A549 (cell line): ENCODE data around the gene AUTS2. TPM values are rescaled to one million over a fixed set of nuclear protein-coding genes. Genes with fewer than 3 reads are reported as not detected.

Experiments
- ATAC-seq, 2 experiments: fragments of 200-7000 bp in 1 of 2; fragments of >200 bp in 1 of 2; cut with Nextera tagmentation in 1 of 2; cut with Tn5 transposase in 1 of 2; 3 replicates each; pipeline versions ENCODE4 v1.8.0 to v1.9.1; 2018 to 2020; ENCODE audit warnings: mild to moderate bottlenecking in 1 of 2, moderate library complexity in 1 of 2
- CTCF ChIA-PET: fragments of 300-600 bp; sonication (Branson Sonifier 250); formaldehyde crosslinking; extraction: SDS; loops from one replicate; lab custom pipeline; 2021; ENCODE audit warnings: antibody characterized with exemption, inconsistent platforms; lab: Yijun Ruan, JAX
- POLR2A ChIA-PET: fragments of 350-600 bp; formaldehyde crosslinking; extraction: SDS; loops from one replicate; lab custom pipeline; 2021; ENCODE audit warnings: antibody characterized with exemption, inconsistent platforms; lab: Yijun Ruan, JAX
- DNase-seq, 2 experiments: peaks; one replicate each; pipeline versions ENCODE4 v3.0.0 to v3.0.0-alpha.2; 2011 to 2016; ENCODE audit warnings: low read depth in 1 of 2, low spot score in 1 of 2
- FAIRE-seq: peaks from 2 replicates; lab custom pipeline; 2011; peaks lifted over from hg19 to GRCh38; lab: Jason Lieb, UNC
- H3K27ac ChIP-seq, 2 experiments: fragments of >200 bp; sonication (Bioruptor Twin); formaldehyde crosslinking; 3 replicates each; pipeline ENCODE4 v1.5.1; 2016 to 2017
- H3K4me1 ChIP-seq: fragments of >200 bp; sonication (Bioruptor Twin); formaldehyde crosslinking; 3 replicates; pipeline ENCODE4 v1.6.1; 2016
- H3K4me2 ChIP-seq: fragments of >200 bp; sonication (Bioruptor Twin); formaldehyde crosslinking; 3 replicates; pipeline ENCODE4 v1.6.1; 2016
- H3K4me3 ChIP-seq: fragments of >200 bp; sonication (Bioruptor Twin); formaldehyde crosslinking; 3 replicates; pipeline ENCODE4 v1.5.1; 2016
- H3K9me3 ChIP-seq: fragments of >200 bp; sonication (Bioruptor Twin); formaldehyde crosslinking; 3 replicates; pipeline ENCODE4 v1.6.1; 2016
- BCL3 ChIP-seq: fragments of >200 bp; sonication (Bioruptor Twin); formaldehyde crosslinking; IDR thresholded peaks from 3 replicates; pipeline ENCODE4 v1.6.1; 2016
- CBX8 ChIP-seq: fragments of 200-600 bp; sonication (generic); IDR thresholded peaks from 2 replicates; pipeline ENCODE4 v1.6.1; 2016
- CHD4 ChIP-seq: fragments of 200-600 bp; sonication (generic); IDR thresholded peaks from 2 replicates; pipeline ENCODE4 v1.6.1; 2016; ENCODE audit warnings: antibody characterized with exemption, mild to moderate bottlenecking, borderline replicate concordance
- E2F6 ChIP-seq: IDR thresholded peaks from 2 replicates; pipeline ENCODE4 v1.6.1; 2012; ENCODE audit warnings: low read depth, borderline replicate concordance
- ELK1 ChIP-seq: fragments of 150-350 bp; IDR thresholded peaks from 2 replicates; pipeline ENCODE4 v1.6.1; 2014; ENCODE audit warnings: low read depth, mild to moderate bottlenecking, low read length
- EP300 ChIP-seq, 2 experiments: fragments of >200 bp; sonication (Bioruptor Twin); formaldehyde crosslinking; IDR thresholded peaks; 2 replicates in 1 of 2; 3 replicates in 1 of 2; pipeline ENCODE4 v1.6.1; 2016 to 2017
- FOSB ChIP-seq: fragments of 250-450 bp; sonication (Bioruptor Pico); IDR thresholded peaks from 2 replicates; pipeline ENCODE4 v1.5.0; 2020; ENCODE audit warnings: mild to moderate bottlenecking, moderate library complexity
- FOSL2 ChIP-seq, 2 experiments: fragments of 450-650 bp in 1 of 2; fragments of >200 bp in 1 of 2; sonication (Bioruptor Twin) in 1 of 2; formaldehyde crosslinking; IDR thresholded peaks; 2 replicates each; pipeline versions ENCODE4 v1.5.0 to v1.6.1; 2016 to 2020; ENCODE audit warnings: mild to moderate bottlenecking in 1 of 2, moderate library complexity in 1 of 2
- GATA3 ChIP-seq: IDR thresholded peaks from 2 replicates; pipeline ENCODE4 v1.6.1; 2012; ENCODE audit warnings: borderline replicate concordance
- HES2 ChIP-seq: fragments of >200 bp; sonication (Bioruptor Twin); formaldehyde crosslinking; IDR thresholded peaks from 2 replicates; pipeline ENCODE4 v1.6.1; 2016
- HOXB13 ChIP-seq: fragments of 250-450 bp; sonication (Bioruptor Pico); IDR thresholded peaks from 2 replicates; pipeline ENCODE4 v1.5.0; 2020; ENCODE audit warnings: low read depth, mild to moderate bottlenecking, moderate library complexity
- HOXB5 ChIP-seq: fragments of 250-450 bp; sonication (Bioruptor Pico); IDR thresholded peaks from 2 replicates; pipeline ENCODE4 v1.5.0; 2020; ENCODE audit warnings: mild to moderate bottlenecking, moderate library complexity
- JUN ChIP-seq, 2 experiments: fragments of >200 bp; sonication (Bioruptor Twin); formaldehyde crosslinking; IDR thresholded peaks; 2 replicates in 1 of 2; 3 replicates in 1 of 2; pipeline ENCODE4 v1.6.1; 2016 to 2017
- JUNB ChIP-seq: fragments of >200 bp; sonication (Bioruptor Twin); formaldehyde crosslinking; IDR thresholded peaks from 2 replicates; pipeline ENCODE4 v1.6.1; 2016
- KDM1A ChIP-seq: fragments of 200-600 bp; sonication (generic); IDR thresholded peaks from 2 replicates; pipeline ENCODE4 v1.6.1; 2016; ENCODE audit warnings: low read depth, mild to moderate bottlenecking
- MAX ChIP-seq: IDR thresholded peaks from 2 replicates; pipeline ENCODE4 v1.6.1; 2012
- MAZ ChIP-seq: fragments of 150-350 bp; IDR thresholded peaks from 2 replicates; pipeline ENCODE4 v1.6.1; 2014; ENCODE audit warnings: antibody characterized with exemption, low read depth, low read length, borderline replicate concordance
- NPAS2 ChIP-seq: fragments of 250-450 bp; sonication (Bioruptor Pico); IDR thresholded peaks from 2 replicates; pipeline ENCODE4 v1.8.0; 2022; ENCODE audit warnings: mild to moderate bottlenecking, moderate library complexity, borderline replicate concordance
- PBX3 ChIP-seq: IDR thresholded peaks from 2 replicates; pipeline ENCODE4 v1.6.1; 2012
- PHF8 ChIP-seq: fragments of 200-600 bp; sonication (generic); IDR thresholded peaks from 2 replicates; pipeline ENCODE4 v1.6.1; 2016; ENCODE audit warnings: low read depth, mild to moderate bottlenecking, antibody characterized with exemption, moderate library complexity, borderline replicate concordance
- RAD21 ChIP-seq, 2 experiments: fragments of >200 bp in 1 of 2; sonication (Bioruptor Twin) in 1 of 2; formaldehyde crosslinking in 1 of 2; IDR thresholded peaks in 1 of 2; conservative IDR thresholded peaks in 1 of 2; 2 replicates in 1 of 2; 3 replicates in 1 of 2; pipeline ENCODE4 v1.6.1; 2012 to 2018; ENCODE audit warnings: inconsistent platforms in 1 of 2
- RCOR1 ChIP-seq: fragments of 150-350 bp; IDR thresholded peaks from 2 replicates; pipeline ENCODE4 v1.6.1; 2014; ENCODE audit warnings: antibody characterized with exemption, low read length, low read depth
- RFX5 ChIP-seq: fragments of 450-650 bp; IDR thresholded peaks from 2 replicates; pipeline ENCODE4 v1.7.1; 2014; ENCODE audit warnings: antibody characterized with exemption, mild to moderate bottlenecking, moderate library complexity
- RNF2 ChIP-seq: fragments of 200-600 bp; sonication (generic); IDR thresholded peaks from 2 replicates; pipeline ENCODE4 v1.6.1; 2016; ENCODE audit warnings: low read depth, mild to moderate bottlenecking, antibody characterized with exemption, moderate library complexity, borderline replicate concordance
- SMC3 ChIP-seq: fragments of >200 bp; sonication (Bioruptor Twin); formaldehyde crosslinking; IDR thresholded peaks from 3 replicates; pipeline ENCODE4 v1.6.1; 2018; ENCODE audit warnings: inconsistent platforms
- TFCP2L1 ChIP-seq: fragments of 250-450 bp; sonication (Bioruptor Pico); IDR thresholded peaks from 2 replicates; pipeline ENCODE4 v1.5.0; 2021; ENCODE audit warnings: mild to moderate bottlenecking
- USF2 ChIP-seq: fragments of 450-650 bp; IDR thresholded peaks from 2 replicates; pipeline ENCODE4 v1.6.1; 2014; ENCODE audit warnings: antibody characterized with exemption
- ZC3H11A ChIP-seq: fragments of 450-650 bp; IDR thresholded peaks from 2 replicates; pipeline ENCODE4 v1.6.1; 2014; ENCODE audit warnings: antibody characterized with exemption, mild to moderate bottlenecking
- ZFP36 ChIP-seq: fragments of 450-650 bp; IDR thresholded peaks from 2 replicates; pipeline ENCODE4 v1.6.1; 2014; ENCODE audit warnings: borderline replicate concordance; ENCODE audit not compliant: partially characterized antibody
- WGBS: methylation state at CpG from one replicate; pipeline ENCODE4 v1.1.6; 2017; ENCODE audit errors: missing lambda C conversion rate; 5-methylcytosine and 5-hydroxymethylcytosine counted together
- polyA plus RNA-seq, 4 experiments: library from polyadenylated mRNA; depleted of rRNA in 3 of 4; stranded (reverse); fragments of >200 nt; fragmentation: RNase III in 1 of 4; extraction: RNeasy Plus Mini Kit Qiagen cat#74134 plus additional on column Dnase treatment in 1 of 4; gene quantifications; 2 replicates in 3 of 4; 3 replicates in 1 of 4; pipeline ENCODE4 v1.2.3, GENCODE V29; 2011 to 2017

AUTS2 gene
- polyA plus RNA-seq, 2 of the 4 experiments (the other 2 are of a cell fraction): 1.6 to 3.6 TPM

GRCh38 chr7:69743436-69743835, 145.2 kb downstream of the AUTS2 start:
- no peak for DNase-seq
- peaks cover 22% of the 10 kb centered on the region for H3K4me1 ChIP-seq
- TF ChIP-seq RNF2 (no peak), GATA3 (no peak), RAD21 (conservative IDR thresholded peaks at IDR 0.05 in 1 of 2, IDR thresholded peaks at IDR 0.05 in 1 of 2) (no peak), TFCP2L1 (no peak), ELK1 (no peak), JUN (IDR thresholded peaks at IDR 0.05) (no peak), ZFP36 (no peak), ZC3H11A (no peak), RCOR1 (no peak), MAX (no peak), HOXB5 (no peak), NPAS2 (CRISPR knock-in tag) (no peak)
- TF ChIP-seq, all 56 proteins: peak for 0
- Histone ChIP-seq H3K4me2 (no peak overlapping the region), H3K9me3 (no peaks in the 10 kb centered on the region), H3K27ac (no peak overlapping the region), H3K4me3 (no peak overlapping the region)
- POLR2A ChIA-PET: no interaction called here
- ATAC-seq (no peak), FAIRE-seq (no peak)
- WGBS: 54% methylated on average over 2 of the region's 2 CpGs
- CTCF ChIA-PET: interaction anchor here (1.1 to 1.3 kb wide), 2 partner anchors 10 to 30 kb away, joined by 4 read pairs; no protein-coding TSS in a partner anchor

- 65% methylated on average over 4 of the region's 4 CpGs for WGBS
- FAIRE-seq (no peak), DNase-seq (no peak)
- H3K4me3 ChIP-seq: no peak overlapping the region
- H3K4me1 ChIP-seq: peaks cover 18% of the 10 kb centered on the region
- TF ChIP-seq NPAS2 (CRISPR knock-in tag) (no peak), HES2 (no peak), BCL3 (no peak), FOSB (no peak), HOXB13 (CRISPR knock-in tag) (no peak), FOSL2 (IDR thresholded peaks at IDR 0.05) (no peak), FOSL2 (CRISPR knock-in tag; IDR thresholded peaks at IDR 0.05) (no peak), KDM1A (no peak), MAZ (no peak), SMC3 (no peak), CHD4 (no peak), MAX (no peak)
- TF ChIP-seq, all 56 proteins: peak for 0
- H3K4me2 ChIP-seq: no peak overlapping the region
- no peaks in the 10 kb centered on the region for H3K9me3 ChIP-seq
- ChIA-PET POLR2A (no interaction called here), CTCF (interaction anchor here (1.3 kb wide), 1 partner anchor 9 kb away, joined by 4 read pairs; no protein-coding TSS in a partner anchor)
- H3K27ac ChIP-seq: no peak overlapping the region
- no peak for ATAC-seq
Measured at GRCh38 chr7:69744026-69744425, 145.8 kb downstream of the AUTS2 start.

GRCh38 chr7:69746383-69746782, 148.1 kb downstream of the AUTS2 start:
- H3K9me3 ChIP-seq: no peaks in the 10 kb centered on the region
- TF ChIP-seq USF2: no peak
- no peak for TF ChIP-seq E2F6
- TF ChIP-seq HOXB5: no peak
- TF ChIP-seq CHD4: no peak
- no peak for TF ChIP-seq JUNB
- no peak for TF ChIP-seq TFCP2L1
- no peak for TF ChIP-seq PBX3
- no peak for TF ChIP-seq KDM1A
- TF ChIP-seq EP300 (IDR thresholded peaks at IDR 0.05): no peak
- TF ChIP-seq PHF8: no peak
- no peak for TF ChIP-seq RFX5
- TF ChIP-seq CBX8: no peak
- TF ChIP-seq NPAS2 (CRISPR knock-in tag): no peak

More at GRCh38 chr7:69746383-69746782, 148.1 kb downstream of the AUTS2 start:
- Histone ChIP-seq H3K4me1 (peaks cover 11% of the 10 kb centered on the region; the same call in 2 of the 3 replicates), H3K4me3 (no peak overlapping the region), H3K4me2 (no peak overlapping the region), H3K27ac (no peak overlapping the region)
- DNase-seq (no peak), ATAC-seq (no peak), FAIRE-seq (no peak)
- WGBS: 37% methylated on average over 3 of the region's 3 CpGs
- POLR2A ChIA-PET: no interaction called here
- CTCF ChIA-PET: no interaction called here
